HepG2 (cell line): ENCODE measurements around the gene SMARCC1. TPM values are rescaled to one million over a fixed set of nuclear protein-coding genes. Genes with fewer than 3 reads are reported as not detected.
A peak's percentile ranks its signal among the peaks of the same experiment; 100 is the strongest.

ENCODE experiments used
- AGO2 ChIP-seq: fragments of 200-400 bp; formaldehyde crosslinking; optimal IDR thresholded peaks from 2 replicates; pipeline ENCODE3; 2017; ENCODE audit warnings: mild to moderate bottlenecking, low read depth, low read length, moderate library complexity
- BRCA1 ChIP-seq: sonication (generic); formaldehyde crosslinking; IDR thresholded peaks from 2 replicates; pipeline ENCODE4 v1.4.0; 2020; ENCODE audit warnings: missing genetic modification reagents
- BRD4 ChIP-seq: sonication (generic); formaldehyde crosslinking; IDR thresholded peaks from 2 replicates; pipeline ENCODE4 v1.4.0; 2020; ENCODE audit warnings: missing genetic modification reagents
- ELF4 ChIP-seq: sonication (generic); formaldehyde crosslinking; IDR thresholded peaks from 2 replicates; pipeline ENCODE4 v1.5.0; 2020; ENCODE audit warnings: missing genetic modification reagents, mild to moderate bottlenecking, moderate library complexity, borderline replicate concordance
- FOXA1 ChIP-seq, 2 experiments: fragments of 450-650 bp in 1 of 2; sonication (generic) in 1 of 2; formaldehyde crosslinking in 1 of 2; IDR thresholded peaks; 2 replicates each; pipeline versions ENCODE4 v1.4.0 to v1.6.1; 2016 to 2020; ENCODE audit warnings: missing genetic modification reagents in 1 of 2
- GMEB1 ChIP-seq: sonication (generic); formaldehyde crosslinking; IDR thresholded peaks from 2 replicates; pipeline ENCODE4 v1.5.1; 2020; ENCODE audit warnings: missing genetic modification reagents, mild to moderate bottlenecking, borderline replicate concordance
- SMARCE1 ChIP-seq: fragments of 450-650 bp; IDR thresholded peaks from 2 replicates; pipeline ENCODE4 v1.6.1; 2017; ENCODE audit warnings: borderline replicate concordance
- ZNF138 ChIP-seq: sonication (generic); formaldehyde crosslinking; IDR thresholded peaks from 2 replicates; pipeline ENCODE4 v1.5.0; 2020; ENCODE audit warnings: mild to moderate bottlenecking, low read depth, missing genetic modification reagents
- ZNF142 ChIP-seq: sonication (generic); formaldehyde crosslinking; IDR thresholded peaks from 2 replicates; pipeline ENCODE4 v1.4.0; 2020; ENCODE audit warnings: missing genetic modification reagents
- ZNF160 ChIP-seq: sonication (generic); formaldehyde crosslinking; IDR thresholded peaks from 2 replicates; pipeline ENCODE4 v1.8.0; 2022; ENCODE audit warnings: mild to moderate bottlenecking, inconsistent platforms, missing genetic modification reagents
- ZNF496 ChIP-seq: sonication (generic); formaldehyde crosslinking; IDR thresholded peaks from 2 replicates; pipeline ENCODE4 v1.8.1; 2023; ENCODE audit warnings: mild to moderate bottlenecking, moderate library complexity, missing genetic modification reagents; ENCODE audit not compliant: insufficient replicate concordance
- ZNF737 ChIP-seq: sonication (generic); formaldehyde crosslinking; IDR thresholded peaks from 2 replicates; pipeline ENCODE4 v1.5.0; 2020; ENCODE audit warnings: missing genetic modification reagents, mild to moderate bottlenecking, borderline replicate concordance
- polyA plus RNA-seq, 8 experiments: library from polyadenylated mRNA; depleted of rRNA in 3 of 8; stranded (reverse) in 7 of 8; unstranded in 1 of 8; fragments of >200 nt; fragmentation: Illumina TruSeq in 4 of 8; extraction: Trizol in 4 of 8; gene quantifications; 2 replicates each; pipeline versions ENCODE4 v1.2.1 to v1.2.3, GENCODE V29; 2011 to 2016; ENCODE audit warnings: low read depth in 4 of 8, missing spikeins in 1 of 8, mixed read lengths in 1 of 8; ENCODE audit not compliant: insufficient read depth in 1 of 8
- total RNA-seq, 5 experiments: library from RNA; depleted of rRNA; stranded (reverse); fragments of >200 nt; fragmentation: Illumina TruSeq; extraction: Trizol; gene quantifications; 2 replicates each; pipeline ENCODE4 v1.2.3, GENCODE V29; 2016; ENCODE audit warnings: low read depth in 1 of 5
- TF ChIP-seq, protein P1 (sequence below): sonication (generic); formaldehyde crosslinking; IDR thresholded peaks from 2 replicates; pipeline ENCODE4 v1.4.0; 2020; ENCODE audit warnings: mild to moderate bottlenecking, missing genetic modification reagents

Gene SMARCC1
- total and polyA plus RNA-seq, 2 of the 13 experiments (the other 11 are each of a cell fraction or from before 2014, with no cell fraction given), result 47.9 to 58.4 TPM

DNA sequence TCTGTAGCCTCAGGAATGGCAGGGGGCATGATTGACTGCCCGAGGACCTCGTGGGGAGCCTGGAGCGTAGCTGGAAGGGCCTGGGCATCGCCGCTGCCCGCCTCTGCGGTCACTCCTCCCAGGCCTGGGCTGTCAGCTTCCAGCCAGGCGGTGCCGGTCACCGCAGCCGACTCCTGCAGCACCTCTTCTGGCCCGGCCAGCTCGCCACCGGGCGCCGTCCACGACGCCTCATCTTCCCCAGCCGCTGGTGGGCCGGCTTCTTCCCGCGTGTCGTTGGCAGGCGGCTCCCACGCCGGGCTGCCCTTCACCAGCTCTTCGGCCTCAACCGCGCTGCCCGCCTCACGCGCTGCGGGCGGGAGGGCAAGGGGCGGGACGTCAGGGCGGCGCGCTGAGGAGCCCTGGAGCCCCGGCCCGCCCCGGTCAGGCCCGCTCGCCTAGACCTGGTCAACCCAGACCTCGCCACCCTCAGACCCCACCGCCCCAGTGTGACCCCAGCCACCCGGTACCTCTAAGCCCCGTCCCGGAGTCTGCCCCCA, 204.0 kb downstream of the SMARCC1 start (continued):
- TF ChIP-seq BRCA1 (CRISPR knock-in tag), result no peak
- TF ChIP-seq BRD4 (CRISPR knock-in tag), result no peak
- no peak for TF ChIP-seq ZNF160 (CRISPR knock-in tag)
- TF ChIP-seq ZNF142 (CRISPR knock-in tag), result 0 out of 2 replicates have a peak, but pooled peaks have one; percentile 35
- no peak for TF ChIP-seq FOXA1 (IDR thresholded peaks at IDR 0.05)
- no peak for TF ChIP-seq FOXA1 (CRISPR knock-in tag; IDR thresholded peaks at IDR 0.05)
- peak; percentile 23; the same call in 1 of the 2 replicates for TF ChIP-seq GMEB1 (CRISPR knock-in tag)
- TF ChIP-seq ZNF496 (CRISPR knock-in tag), result no peak
- TF ChIP-seq ELF4, result no peak
- TF ChIP-seq ZNF737 (CRISPR knock-in tag), result no peak
- TF ChIP-seq, protein P1, sequence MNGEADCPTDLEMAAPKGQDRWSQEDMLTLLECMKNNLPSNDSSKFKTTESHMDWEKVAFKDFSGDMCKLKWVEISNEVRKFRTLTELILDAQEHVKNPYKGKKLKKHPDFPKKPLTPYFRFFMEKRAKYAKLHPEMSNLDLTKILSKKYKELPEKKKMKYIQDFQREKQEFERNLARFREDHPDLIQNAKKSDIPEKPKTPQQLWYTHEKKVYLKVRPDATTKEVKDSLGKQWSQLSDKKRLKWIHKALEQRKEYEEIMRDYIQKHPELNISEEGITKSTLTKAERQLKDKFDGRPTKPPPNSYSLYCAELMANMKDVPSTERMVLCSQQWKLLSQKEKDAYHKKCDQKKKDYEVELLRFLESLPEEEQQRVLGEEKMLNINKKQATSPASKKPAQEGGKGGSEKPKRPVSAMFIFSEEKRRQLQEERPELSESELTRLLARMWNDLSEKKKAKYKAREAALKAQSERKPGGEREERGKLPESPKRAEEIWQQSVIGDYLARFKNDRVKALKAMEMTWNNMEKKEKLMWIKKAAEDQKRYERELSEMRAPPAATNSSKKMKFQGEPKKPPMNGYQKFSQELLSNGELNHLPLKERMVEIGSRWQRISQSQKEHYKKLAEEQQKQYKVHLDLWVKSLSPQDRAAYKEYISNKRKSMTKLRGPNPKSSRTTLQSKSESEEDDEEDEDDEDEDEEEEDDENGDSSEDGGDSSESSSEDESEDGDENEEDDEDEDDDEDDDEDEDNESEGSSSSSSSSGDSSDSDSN, result peak; percentile 34; the same call in 1 of the 2 replicates
- TF ChIP-seq ZNF138 (CRISPR knock-in tag), result no peak
- TF ChIP-seq SMARCE1, result no peak
- no peak for TF ChIP-seq AGO2
